GM04503 (cell line): ENCODE measurements around the gene HHAT.

ENCODE experiments used
- DNase-seq: peaks from one replicate; pipeline ENCODE4 v3.0.0-alpha.2; 2012; ENCODE audit warnings: low read depth

The HHAT gene

DNA sequence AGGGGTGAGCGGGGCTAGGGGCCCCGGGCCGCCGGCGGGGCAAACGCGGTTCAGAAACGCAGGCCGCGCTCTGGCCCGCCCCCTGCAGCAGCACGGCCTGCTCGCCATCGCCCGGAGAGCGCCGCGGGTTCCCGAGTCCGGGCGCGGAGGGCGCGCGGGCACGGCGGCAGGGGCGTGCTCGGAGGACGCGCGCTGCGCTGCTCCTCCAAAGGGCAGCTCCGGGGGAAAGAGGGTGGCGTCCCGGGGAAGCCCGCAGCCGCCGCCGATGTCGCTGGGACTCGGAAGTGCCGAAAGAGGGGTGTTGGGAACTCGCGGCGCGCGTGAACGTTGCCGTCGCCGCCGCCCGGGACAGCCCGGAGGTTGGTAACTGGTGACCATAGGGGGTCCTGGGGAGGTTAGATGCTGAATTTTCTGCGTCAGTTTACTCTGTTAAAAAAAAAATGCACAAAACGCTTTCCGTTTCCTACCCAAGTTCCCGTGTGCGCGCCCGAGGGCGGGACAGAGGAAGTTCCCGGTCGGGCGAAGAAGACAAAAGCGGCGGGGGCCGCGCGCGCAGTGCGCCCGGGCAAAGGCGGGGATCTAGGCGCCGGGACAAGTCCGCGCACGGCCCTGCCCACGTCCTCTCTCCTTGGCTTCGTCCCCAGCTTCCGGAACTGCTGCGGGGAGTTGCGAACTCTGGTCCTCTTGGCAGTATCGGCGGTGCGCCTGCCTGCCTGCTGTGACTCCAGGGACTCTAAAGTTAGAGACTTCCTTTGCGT lies at the start of gene HHAT:
Gene HHAT (plus strand): TSS at position 157 of the 758 bp plus-strand sequence. CDS start 20,074 bp downstream, outside the sequence.
- peak; percentile 33 for DNase-seq

DNA sequence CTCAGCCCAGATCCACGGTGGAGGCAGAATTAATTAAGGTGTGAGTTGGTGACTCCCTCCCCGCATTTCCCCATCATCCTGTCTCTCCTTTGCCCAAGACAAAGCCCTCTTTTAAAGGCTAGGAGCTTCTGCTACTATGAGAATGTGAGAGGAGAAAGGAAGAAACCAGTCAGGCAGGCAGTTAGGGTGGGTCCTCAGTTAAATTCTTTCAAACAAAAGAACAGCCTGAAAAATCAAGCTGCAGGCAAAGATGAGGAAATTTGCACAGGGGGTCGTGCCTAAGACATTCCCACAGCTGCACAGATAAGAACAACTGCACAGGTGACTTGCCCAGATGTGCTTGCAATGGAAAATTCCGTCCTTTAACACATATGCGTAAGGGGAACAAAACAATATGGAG lies 48.5 kb upstream of the HHAT start:
- no peak for DNase-seq

DNA sequence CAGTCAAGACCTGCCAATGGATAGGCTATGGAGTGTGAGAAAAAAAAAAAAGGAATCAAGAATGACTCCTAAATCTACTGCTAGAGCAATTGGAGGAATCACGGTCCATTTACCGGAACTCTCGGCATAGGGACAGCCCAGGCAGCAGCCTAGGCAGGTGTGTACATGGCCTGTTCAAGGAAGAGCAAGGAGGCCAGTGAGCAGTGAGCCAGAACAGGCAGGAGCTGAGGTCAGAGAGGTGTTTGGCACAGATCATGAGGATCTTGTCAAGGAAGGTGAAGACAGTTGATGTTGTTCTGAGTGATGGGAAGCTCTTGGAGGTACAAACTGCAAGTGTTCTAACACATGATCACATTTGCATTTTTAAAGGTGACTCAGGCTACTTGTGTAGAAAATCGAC lies 40.6 kb upstream of the HHAT start:
- no peak for DNase-seq

DNA sequence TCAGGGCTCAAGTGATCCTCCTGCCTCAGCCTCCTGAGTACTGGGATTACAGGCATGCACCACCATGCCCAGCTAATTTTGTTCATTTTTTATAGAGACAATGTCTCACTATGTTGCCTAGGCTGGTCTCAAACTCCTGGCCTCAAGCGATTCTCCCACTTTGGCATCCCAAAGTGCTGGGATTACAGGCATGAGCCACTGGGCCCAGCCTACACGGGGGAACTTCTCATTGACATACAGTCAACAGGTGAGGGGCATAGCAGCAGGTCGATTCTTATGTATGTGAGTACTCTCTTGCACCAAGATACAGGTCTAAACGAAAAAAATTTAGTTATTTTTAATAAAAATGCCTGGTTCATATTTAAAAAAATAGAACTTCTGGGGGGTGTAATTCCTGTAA lies 39.5 kb upstream of the HHAT start:
- no peak for DNase-seq

DNA sequence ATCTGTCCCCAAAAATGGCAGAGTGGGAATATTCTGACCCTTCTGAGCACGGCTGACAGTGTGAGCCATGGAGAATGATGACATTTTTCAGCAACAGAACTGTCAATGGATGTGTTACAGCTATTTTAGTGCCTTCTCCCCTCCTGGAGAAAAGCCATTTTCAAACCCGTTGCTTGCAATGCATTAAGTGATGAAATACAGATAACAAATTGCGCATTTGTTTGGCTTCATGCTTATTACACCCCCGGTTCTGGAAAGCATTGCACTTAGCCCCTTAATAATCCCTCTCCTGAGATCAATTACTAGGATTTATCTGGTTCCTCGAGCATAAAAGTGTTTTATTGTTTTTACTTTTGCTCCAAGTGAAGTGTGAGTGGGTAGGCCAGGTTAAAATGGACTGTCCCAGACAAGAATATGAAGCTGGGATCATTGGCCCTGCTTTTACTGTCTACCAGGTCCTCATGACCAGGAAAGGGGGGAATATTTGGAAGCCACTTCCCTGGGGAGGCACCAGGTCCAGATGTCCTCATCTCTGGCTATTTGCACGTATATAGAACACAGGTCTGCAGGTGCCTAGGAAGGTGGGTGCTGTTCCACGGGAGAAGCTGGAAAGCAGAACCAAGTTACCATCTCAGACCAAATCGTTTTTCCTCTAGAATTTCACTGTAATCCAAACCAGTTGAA lies 37.5 kb upstream of the HHAT start:
- DNase-seq = no peak

DNA sequence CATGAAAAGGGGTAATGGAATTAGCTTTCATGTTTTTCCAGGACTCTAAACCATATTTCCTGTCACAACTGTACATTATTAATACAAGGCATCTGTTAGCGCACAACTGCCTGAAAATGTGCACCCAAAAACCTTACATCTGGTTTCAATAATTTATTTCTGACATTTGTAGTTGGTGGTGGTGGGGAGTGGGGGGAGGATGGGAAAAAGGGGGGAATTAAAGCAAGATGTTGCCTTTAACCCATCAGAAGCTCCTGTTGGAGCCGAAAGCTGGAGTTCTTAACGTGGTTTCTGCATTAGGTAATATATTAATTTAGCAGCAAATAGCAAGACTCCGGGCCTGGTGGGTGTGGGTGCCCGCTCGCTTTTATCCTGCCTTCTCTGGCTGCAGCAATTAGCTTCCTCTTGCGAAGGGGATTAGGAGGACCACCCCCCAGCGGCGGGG lies 36.9 kb upstream of the HHAT start:
- DNase-seq = peak; percentile 34

DNA sequence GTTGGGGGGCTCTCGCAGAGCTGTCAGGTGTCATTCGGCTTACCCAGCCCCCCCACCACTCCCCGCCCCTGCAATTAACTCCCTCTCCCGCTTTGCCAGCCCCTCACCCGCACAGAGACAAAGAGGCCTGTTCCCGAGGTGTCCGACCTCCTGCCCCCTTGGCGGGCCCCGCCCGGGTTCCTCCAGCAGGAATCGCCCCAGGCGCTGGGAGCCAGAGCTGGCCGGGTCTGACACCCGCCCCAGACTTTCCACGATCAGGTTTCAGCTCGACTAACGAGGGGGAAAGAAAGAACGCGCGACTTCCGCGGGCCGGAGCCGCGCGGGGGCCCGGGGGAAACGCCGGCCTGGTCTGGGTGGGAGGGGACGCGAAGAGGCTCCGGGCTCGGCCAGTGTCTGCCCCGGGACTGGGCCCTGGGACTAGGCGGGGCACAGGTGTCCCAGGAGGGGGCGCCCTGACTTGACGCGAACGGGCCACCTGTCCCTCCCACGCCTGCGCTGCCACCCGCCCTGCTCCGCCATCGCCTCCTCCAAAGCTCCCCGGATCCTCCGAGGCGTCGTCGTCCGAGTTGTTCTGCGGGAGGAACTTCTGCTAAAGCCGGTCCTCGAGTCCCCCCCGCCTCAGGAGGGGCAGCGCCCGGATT lies 36.4 kb upstream of the HHAT start:
- no peak for DNase-seq

DNA sequence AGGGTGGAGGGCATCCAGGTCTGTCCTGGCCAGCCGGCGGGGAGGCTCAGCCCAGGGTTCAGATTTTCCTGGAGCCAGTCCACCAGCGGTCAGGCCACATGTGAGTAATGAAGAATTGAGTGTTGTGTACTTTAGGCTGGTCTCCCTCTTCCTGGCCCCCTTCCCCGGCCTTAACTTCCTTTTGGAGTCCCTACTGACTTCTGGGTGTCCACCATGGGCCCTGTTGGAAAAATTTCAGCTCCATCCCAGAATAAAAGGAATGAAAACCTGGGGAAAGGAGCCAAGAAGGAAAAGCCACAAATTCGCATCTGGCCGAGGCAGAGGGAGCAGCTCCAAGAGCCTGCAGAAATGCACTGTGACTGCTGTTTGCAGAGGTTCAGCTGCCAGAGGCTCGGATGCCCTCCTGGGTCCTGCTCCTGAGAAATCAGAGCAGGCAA lies 35.5 kb upstream of the HHAT start:
- DNase-seq = peak; percentile 92

DNA sequence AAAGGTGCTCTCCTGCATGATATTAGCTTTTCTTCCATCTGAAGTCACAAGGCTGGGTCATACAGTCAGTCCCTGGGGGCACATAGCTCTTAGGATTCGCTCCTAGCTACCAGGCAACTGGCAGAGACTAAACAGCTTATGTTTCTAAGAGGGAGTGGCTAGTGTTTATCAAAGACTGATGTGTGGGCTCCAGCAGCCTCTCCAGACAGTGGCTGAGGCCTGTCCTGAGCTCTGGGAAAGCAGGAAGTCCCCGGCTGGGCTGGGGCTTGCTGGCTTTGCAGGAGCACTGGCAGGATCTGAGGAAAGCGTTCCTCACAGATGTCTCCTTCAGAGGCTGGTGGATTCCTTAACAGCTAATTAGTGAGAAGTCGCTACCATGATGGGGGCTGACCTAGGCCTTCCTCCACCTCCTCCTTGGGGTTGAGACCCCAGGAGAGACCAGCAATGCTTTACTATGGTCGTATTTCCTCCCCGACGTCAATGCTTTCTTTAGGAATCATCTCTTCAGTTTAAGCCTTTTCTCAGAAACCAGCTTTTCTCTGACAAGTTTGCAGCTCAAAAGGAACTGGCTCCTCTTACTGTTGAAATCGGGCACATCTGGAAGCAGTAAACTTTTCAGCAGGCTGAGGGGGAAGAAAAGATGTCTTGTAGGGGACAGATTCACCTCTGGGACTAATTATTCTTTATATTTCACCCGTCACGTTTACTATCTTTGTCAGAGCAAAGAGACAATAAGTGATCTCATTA lies 33.5 kb upstream of the HHAT start:
- peak; percentile 65 for DNase-seq

DNA sequence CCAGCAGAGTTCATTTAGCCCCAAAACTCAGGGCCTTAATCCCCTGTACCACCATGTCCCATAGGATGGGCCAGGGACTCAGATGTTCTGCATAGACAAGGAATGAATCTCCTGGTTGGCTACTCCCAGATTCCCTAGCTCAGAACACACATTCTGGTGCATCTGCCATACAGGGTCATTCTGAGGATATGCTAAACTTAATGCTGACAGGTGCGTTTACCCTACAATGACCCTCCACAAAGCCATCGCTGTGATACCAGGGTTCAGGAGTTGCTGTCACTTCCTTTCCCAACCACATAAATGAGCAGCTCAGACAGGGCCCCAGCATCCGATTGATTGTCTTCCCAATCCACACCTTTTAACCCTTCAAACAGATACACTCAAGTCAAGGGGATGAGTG lies 32.0 kb upstream of the HHAT start:
- DNase-seq = no peak

DNA sequence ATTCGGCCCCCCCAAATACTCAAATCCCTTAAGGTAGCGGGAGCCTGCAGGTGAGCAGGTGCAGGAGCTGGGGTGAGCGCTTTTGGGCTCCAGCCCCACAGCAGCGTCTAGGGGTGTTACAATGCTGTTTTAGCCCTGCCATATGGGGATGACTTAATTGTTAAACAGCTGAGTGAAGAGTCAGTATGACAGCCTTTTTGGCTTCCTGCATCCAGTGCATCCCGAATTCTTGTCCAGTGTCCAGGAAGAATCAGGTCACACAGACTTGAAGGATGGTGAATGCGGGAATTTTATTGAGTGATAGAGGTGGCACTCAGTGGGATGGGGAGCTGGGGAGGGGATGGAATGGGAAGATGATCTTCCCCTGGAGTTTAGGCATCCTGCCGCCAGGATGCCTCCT lies 30.4 kb upstream of the HHAT start:
- DNase-seq = no peak

DNA sequence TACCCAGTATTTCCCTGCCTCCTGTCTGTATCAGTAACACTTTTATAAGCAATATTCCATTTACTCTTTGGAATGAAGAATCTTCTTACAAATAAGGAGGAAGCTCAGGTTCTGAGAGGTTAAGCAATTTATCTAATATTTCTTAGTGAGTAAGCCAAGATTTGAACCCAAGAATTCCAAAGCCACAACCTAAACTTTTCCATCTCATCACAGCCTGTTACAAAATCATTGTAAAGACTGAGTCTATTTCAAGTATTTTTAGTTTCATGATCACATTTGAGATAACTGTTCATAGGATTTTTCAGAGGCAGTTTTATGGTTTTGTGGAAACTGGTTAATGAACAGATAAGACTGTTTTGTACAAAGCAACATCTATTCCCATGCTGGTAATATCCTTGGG lies 29.8 kb upstream of the HHAT start:
- DNase-seq = peak; percentile 23

DNA sequence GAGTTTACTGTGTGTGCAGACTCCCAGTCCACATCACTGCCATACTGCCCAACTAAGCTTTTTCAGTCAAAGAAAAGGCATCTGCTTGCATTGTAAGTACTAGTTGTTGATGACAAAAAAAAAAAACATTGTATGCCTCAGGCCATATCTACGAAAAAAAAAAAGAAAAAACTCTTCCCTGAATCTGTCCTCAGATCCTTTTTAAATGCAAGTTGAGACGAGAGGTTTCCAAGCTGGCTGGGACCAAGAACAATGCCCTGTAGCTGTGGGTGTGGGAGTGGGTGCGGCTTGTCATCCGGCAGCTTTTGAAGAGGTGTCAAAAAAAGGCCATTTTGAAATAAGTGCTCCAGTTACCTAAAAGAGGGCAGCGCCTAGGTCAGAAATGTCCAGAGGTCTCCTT lies 29.2 kb upstream of the HHAT start:
- DNase-seq = no peak

DNA sequence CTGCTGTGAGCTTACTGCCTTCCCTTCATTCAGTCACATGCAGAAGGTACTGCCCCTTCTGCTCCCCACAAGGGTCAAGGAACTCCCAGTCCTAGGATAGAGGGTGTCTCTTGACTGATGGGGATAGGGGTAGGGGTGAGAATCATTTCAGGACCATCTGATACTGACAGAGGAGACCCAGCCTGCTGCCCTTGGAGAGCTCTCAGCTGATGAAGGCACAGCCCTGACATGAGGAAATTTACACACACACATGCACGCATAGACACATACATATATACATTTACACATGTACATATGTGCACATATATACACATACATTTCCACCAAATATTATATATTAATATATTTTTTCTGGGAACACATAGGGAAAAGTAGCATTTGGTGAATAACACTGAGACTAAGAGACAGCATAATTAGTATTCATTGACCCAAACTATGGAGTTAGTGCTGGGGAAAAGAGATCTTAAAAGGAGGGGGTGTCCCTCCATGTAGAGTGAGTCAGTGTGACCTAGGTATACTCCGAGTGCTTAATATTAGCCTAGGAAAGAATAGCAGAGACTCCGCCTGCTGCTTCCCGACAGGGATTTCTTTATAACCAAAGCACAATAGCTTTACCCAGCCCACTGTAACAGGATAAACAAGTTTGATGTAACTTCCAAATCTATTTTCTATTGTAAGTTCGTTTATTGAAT lies 27.6 kb upstream of the HHAT start:
- DNase-seq = no peak

DNA sequence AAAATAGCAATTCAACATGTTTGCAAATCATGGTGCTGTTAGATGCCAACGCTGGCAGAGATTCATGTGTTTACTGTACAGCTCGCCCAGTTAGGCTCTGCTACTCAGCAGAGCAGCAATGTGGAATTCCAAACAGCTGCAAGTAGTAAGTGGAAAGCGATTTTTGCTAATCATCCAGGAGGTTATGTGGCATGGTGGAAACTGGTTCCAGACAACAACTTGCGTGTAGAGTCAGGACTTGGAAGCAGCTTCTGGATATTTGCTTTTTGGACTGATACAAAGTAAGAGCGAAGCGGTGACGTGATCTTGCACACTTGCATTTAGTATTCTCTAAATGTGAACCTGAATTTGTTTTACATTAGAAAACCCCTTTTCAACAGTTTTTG lies 27.1 kb upstream of the HHAT start:
- DNase-seq = peak; percentile 29

DNA sequence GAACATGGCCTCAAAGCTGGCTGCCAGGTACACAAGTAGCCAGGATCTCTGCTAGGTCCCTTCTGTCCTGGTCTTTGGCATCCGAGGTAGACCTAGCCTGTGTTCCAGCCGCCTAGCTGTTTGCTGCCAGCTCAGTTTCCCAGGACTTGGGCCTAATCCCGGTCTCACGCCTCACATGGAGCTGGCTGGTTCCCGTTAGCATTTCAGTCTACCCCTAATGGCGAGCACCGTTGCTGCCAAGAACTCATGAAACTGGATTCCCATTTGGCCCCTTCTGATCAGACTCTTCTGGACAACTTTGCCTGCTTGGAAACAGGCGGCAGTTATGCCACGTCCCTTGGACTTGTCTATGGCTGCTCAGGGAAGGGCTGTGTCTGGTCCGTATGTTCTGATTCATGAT lies 26.2 kb upstream of the HHAT start:
- no peak for DNase-seq

DNA sequence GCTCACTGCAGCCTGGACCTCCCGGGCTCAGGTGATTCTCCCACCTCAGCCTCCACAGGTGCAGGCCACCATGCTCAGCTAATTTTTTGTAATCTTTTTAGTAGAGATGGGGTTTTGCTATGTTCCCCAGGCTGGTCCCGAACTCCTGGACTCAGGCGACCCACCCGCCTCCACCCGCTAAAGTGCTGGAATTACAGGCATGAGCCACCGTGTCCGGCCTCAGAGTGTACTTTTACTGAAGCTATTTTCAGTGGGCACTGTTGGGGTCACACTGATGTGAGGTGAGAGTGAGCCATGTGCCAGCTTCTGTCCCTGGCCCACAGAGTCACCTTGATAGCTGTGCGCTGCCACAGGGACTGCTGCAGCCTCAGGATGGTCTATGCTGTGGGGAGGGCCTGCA lies 25.3 kb upstream of the HHAT start:
- DNase-seq = no peak

DNA sequence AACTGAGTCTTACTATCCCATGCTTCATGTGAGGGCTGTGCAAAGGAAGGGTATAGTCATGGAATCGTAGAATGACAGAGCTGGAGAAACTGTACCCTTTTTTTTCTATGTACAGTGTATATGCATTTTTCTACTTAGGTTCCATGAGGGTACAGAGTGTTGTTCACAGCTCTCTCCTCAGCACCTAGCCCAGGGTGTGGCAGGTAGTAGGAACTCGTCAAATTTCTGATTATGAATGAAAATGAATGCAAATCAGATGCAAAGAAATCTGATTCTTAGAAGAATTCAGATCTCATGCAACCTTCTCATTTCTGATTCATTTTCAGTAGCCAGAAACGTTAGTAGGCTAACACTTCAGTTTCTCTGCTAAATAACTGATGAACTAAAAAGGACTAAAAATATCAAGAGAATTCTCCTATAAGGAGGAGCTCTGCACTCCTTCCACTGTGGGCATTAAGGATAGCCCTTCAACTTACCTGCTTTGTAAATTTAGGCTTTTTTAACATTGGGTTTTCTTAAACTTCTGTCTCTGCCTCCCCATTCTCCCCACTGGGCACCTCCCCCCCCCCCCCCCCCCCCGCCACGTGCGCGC lies 18.0 kb upstream of the HHAT start:
- DNase-seq = no peak

DNA sequence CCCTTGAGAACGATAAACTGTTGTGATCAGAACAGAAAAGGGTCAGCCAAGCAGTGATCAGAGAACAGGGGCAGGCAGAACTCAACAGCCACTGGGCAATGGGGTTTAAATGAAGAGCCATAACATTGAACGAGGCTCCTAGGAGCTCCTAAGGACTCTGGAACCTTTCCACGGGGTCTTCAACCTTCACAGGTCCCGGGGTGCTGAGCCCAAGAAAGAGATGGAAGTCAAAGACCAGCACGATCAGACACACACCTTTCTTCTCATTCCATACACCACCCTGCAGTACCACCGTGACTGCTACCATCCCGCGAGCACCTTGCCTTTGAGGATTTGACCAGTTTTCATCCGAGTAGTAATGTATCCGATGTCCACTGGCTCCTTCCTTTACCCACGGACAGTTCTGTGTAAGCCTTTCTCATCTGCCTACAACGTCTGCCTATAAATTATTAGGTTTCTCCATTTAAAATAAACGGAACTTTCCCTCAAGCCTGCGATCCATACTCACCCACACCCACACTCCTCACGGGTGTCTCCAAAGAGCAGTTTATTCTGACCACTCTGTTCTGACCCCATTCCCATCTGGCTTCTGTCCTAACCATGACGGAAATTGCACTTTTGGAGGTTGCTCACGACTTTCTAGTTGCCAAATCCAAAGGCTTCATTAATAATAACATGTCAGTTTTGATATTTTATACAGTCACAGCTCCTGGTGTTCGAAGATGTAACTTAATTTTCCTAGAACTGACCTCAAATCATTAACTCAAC lies 16.8 kb upstream of the HHAT start:
- DNase-seq = no peak

DNA sequence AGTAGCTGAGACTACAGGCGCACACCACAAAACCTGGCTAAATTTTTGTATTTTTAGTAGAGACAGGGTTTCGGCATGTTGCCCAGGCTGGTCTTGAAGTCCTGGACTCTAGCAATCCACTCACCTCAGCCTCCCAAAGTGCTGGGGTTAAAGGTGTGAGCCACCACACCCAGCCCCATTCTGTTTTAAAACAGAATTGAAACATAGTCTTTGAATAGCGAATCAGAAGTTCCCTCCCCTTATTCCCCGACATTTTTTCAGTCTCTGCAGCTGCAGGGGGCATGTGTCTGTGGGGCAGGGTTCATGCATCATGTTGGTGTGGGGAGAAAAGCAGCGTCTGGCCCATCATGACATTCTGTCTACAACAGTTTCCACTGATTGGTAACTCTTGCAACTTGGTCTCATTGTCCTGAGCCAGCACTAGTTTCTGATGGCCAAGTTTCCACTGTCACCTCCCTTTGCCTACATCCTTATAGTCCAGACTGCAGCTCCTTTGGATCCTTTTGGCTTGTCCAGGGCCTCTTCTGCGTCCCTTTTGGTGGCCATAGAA lies 15.6 kb upstream of the HHAT start:
- DNase-seq = no peak
